Left lung (tissue), 10 donors: ENCODE measurements around the gene RMDN3. TPM values are rescaled to one million over a fixed set of nuclear protein-coding genes. Genes with fewer than 3 reads are reported as not detected.
A peak's percentile ranks its signal among the peaks of the same experiment; 100 is the strongest.

Source experiments
- ATAC-seq: fragments of 200-7000 bp; cut with Tn5 transposase; one replicate; pipeline ENCODE4 v1.9.1; 2020; ENCODE audit warnings: moderate library complexity
- DNase-seq, 4 donors: peaks; one replicate each; pipeline ENCODE4 v3.0.0-alpha.2; 2013 to 2020
- H3K27ac ChIP-seq, 2 donors: fragments of 200-600 bp; sonication (generic) in 1 of 2; one replicate each; pipeline versions ENCODE4 v1.5.0 to v1.8.0; 2020 to 2021
- H3K27me3 ChIP-seq, 2 donors: fragments of 200-600 bp; sonication (generic) in 1 of 2; one replicate each; pipeline versions ENCODE4 v1.5.0 to v1.8.0; 2020 to 2021
- H3K36me3 ChIP-seq, 2 donors: fragments of 200-600 bp; sonication (generic) in 1 of 2; one replicate each; pipeline versions ENCODE4 v1.5.0 to v1.8.0; 2020 to 2021
- H3K4me1 ChIP-seq, 2 donors: fragments of 200-600 bp; one replicate each; pipeline ENCODE4 v1.8.0; 2021
- H3K4me3 ChIP-seq, 2 donors: fragments of 200-600 bp; sonication (generic) in 1 of 2; one replicate each; pipeline versions ENCODE4 v1.5.0 to v1.8.0; 2020 to 2021; ENCODE audit warnings: mild to moderate bottlenecking in 1 of 2
- H3K9me3 ChIP-seq, 2 donors: fragments of 200-600 bp; sonication (generic) in 1 of 2; one replicate each; pipeline versions ENCODE4 v1.5.0 to v1.8.0; 2020 to 2021
- intact Hi-C, 2 donors: fragments of 100-400 bp; cut with DNase I; formaldehyde crosslinking; loops; one replicate each; pipeline versions ENCODE4 v1.11.2 to v1.14.2; 2022
- polyA plus RNA-seq, 6 donors: library from polyadenylated mRNA; unstranded; fragments of 120-200 nt; gene quantifications; one replicate each; pipeline ENCODE4 v1.2.1, GENCODE V29; 2013; ENCODE audit not compliant: insufficient read length in 6 of 6
- total RNA-seq, 2 donors: library from RNA; stranded (reverse); fragmentation: NEBNext Ultra II Directional; extraction: Animal tissue kit (Norgen Biotek cat#: 25700); gene quantifications; one replicate each; pipeline ENCODE4 v1.2.1, GENCODE V29; 2021
- TF ChIP-seq, protein P1 (sequence below), 2 donors: fragments of 200-600 bp; sonication (generic) in 1 of 2; IDR thresholded peaks; one replicate each; pipeline versions ENCODE4 v1.5.0 to v1.8.0; 2021; ENCODE audit warnings: antibody characterized with exemption in 2 of 2
- donor health status: DM: no; HTN: yes; CAD: no.
- donor health status: DM: no; HTN: no; CAD: no.

The RMDN3 gene
- total and polyA plus RNA-seq, 8 donors: 30.8 to 83.1 (median 36.0) TPM

- Histone ChIP-seq H3K4me1 (peaks cover 3 to 44% of the 10 kb centered on the region in 2 donors), H3K27me3 (no peaks in the 10 kb centered on the region), H3K27ac (peak overlapping the region in 1 of 2 donors; percentile 23), H3K36me3 (peaks cover 0 to 14% of the 10 kb centered on the region in 2 donors), H3K9me3 (no peaks in the 10 kb centered on the region), H3K4me3 (no peak overlapping the region)
- ATAC-seq: no peak
- peak in 1 of 4 donors; percentile 0 for DNase-seq
- intact Hi-C loops: no loop called here
- TF ChIP-seq, protein P1, sequence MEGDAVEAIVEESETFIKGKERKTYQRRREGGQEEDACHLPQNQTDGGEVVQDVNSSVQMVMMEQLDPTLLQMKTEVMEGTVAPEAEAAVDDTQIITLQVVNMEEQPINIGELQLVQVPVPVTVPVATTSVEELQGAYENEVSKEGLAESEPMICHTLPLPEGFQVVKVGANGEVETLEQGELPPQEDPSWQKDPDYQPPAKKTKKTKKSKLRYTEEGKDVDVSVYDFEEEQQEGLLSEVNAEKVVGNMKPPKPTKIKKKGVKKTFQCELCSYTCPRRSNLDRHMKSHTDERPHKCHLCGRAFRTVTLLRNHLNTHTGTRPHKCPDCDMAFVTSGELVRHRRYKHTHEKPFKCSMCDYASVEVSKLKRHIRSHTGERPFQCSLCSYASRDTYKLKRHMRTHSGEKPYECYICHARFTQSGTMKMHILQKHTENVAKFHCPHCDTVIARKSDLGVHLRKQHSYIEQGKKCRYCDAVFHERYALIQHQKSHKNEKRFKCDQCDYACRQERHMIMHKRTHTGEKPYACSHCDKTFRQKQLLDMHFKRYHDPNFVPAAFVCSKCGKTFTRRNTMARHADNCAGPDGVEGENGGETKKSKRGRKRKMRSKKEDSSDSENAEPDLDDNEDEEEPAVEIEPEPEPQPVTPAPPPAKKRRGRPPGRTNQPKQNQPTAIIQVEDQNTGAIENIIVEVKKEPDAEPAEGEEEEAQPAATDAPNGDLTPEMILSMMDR (IDR thresholded peaks at IDR 0.05): no peak
Observed at GRCh38 chr15:40796512-40796911, 41.5 kb upstream of the RMDN3 start.

DNA sequence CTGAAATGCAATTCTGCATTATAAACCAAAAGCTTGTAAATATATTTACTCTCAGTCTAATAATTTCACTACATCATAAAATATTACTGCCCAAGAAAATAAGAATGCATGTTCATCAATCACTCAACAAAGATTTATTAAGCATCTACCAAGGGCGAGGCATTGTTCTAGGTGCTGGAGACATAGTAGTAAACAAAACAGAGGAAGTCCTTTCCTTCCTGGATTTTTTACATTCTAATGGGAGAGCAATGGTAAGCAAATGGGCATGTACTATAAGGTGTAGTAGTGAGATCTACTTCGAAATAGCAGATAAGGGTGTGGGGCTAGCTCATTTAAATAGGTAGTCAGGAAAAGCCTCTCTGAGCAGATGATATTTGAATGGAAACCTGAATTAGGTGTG, 41.0 kb upstream of the RMDN3 start:
- Histone ChIP-seq H3K4me3 (no peak overlapping the region), H3K27me3 (no peaks in the 10 kb centered on the region), H3K9me3 (no peaks in the 10 kb centered on the region), H3K4me1 (peaks cover 3 to 44% of the 10 kb centered on the region in 2 donors), H3K36me3 (peaks cover 0 to 18% of the 10 kb centered on the region in 2 donors), H3K27ac (peak overlapping the region in 1 of 2 donors; percentile 23)
- TF ChIP-seq, protein P1 (IDR thresholded peaks at IDR 0.05): no peak
- intact Hi-C loops: no loop called here
- ATAC-seq (no peak), DNase-seq (no peak)

- no peaks in the 10 kb centered on the region for H3K9me3 ChIP-seq
- DNase-seq (peak in 1 of 4 donors; percentile 38), ATAC-seq (peak; percentile 33)
- H3K4me1 ChIP-seq: peaks cover 3 to 48% of the 10 kb centered on the region in 2 donors
- no peaks in the 10 kb centered on the region for H3K27me3 ChIP-seq
- no peak overlapping the region for H3K27ac ChIP-seq
- no peak overlapping the region for H3K4me3 ChIP-seq
- TF ChIP-seq, protein P1 (IDR thresholded peaks at IDR 0.05): no peak
- peaks cover 0 to 12% of the 10 kb centered on the region in 2 donors for H3K36me3 ChIP-seq
- intact Hi-C loops: no loop called here
Observed at GRCh38 chr15:40793216-40793989, 38.3 kb upstream of the RMDN3 start.

DNA sequence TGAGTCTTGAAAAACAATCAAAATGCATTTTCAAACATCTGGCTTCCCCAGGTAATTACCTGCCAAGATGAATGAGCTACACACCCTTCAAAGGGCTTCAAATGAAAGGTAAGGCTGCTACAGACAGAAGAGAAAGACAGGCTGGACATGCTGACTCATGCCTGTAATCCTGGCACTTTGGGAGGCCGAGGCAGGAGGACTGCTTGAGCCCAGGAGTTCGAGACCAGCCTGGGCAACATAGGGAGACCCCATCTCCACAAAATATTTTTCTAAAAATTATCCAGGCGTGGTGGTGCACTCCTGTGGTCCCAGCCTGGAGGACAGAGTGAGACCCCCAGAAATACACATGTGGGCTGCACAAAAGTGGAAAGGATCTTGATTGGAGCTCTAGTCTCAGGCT, 37.3 kb upstream of the RMDN3 start:
- intact Hi-C loops: no loop called here
- Histone ChIP-seq H3K4me1 (peaks cover 8 to 57% of the 10 kb centered on the region in 2 donors), H3K4me3 (no peak overlapping the region), H3K27me3 (no peaks in the 10 kb centered on the region), H3K9me3 (no peaks in the 10 kb centered on the region), H3K27ac (no peak overlapping the region), H3K36me3 (peaks cover 0 to 10% of the 10 kb centered on the region in 2 donors)
- ATAC-seq: no peak
- no peak for DNase-seq
- TF ChIP-seq, protein P1 (IDR thresholded peaks at IDR 0.05): no peak

- peaks cover 8 to 58% of the 10 kb centered on the region in 2 donors for H3K4me1 ChIP-seq
- no peak for DNase-seq
- H3K36me3 ChIP-seq: peaks cover 0 to 10% of the 10 kb centered on the region in 2 donors
- H3K27ac ChIP-seq: no peak overlapping the region
- ATAC-seq: no peak
- TF ChIP-seq, protein P1 (IDR thresholded peaks at IDR 0.05): no peak
- H3K27me3 ChIP-seq: no peaks in the 10 kb centered on the region
- intact Hi-C loops: no loop called here
- H3K9me3 ChIP-seq: no peaks in the 10 kb centered on the region
- no peak overlapping the region for H3K4me3 ChIP-seq
Observed at GRCh38 chr15:40790718-40791117, 35.7 kb upstream of the RMDN3 start.
